ENCODE data around the gene DDI2. TPM values are rescaled to one million over a fixed set of nuclear protein-coding genes. Genes with fewer than 3 reads are reported as not detected.

DDI2 gene
- total and polyA plus RNA-seq, 9 of the 15 experiments (the other 6 are each of a cell fraction or from before 2014, with no cell fraction given) = 6.5 to 48.4 (median 21.2) TPM

- no peak for TF ChIP-seq ZBTB9 (CRISPR knock-in tag; IDR thresholded peaks at IDR 0.05)
- no peak for TF ChIP-seq NCOA1 (IDR thresholded peaks at IDR 0.05; ENCODE audit: low read depth)
- TF ChIP-seq ZSCAN32 (CRISPR knock-in tag; IDR thresholded peaks at IDR 0.05) = no peak
- no peak for TF ChIP-seq SNAPC5 (CRISPR knock-in tag; IDR thresholded peaks at IDR 0.05)
- no peak for TF ChIP-seq KAT8 (IDR thresholded peaks at IDR 0.05; ENCODE audit: low read depth)
- TF ChIP-seq DDX20 (tag; IDR thresholded peaks at IDR 0.05; ENCODE audit: low read depth) = no peak
- TF ChIP-seq ATF7 (IDR thresholded peaks at IDR 0.05) = 0 out of 2 replicates have a peak, but pooled peaks have one; percentile 15
- no peak for TF ChIP-seq TEAD4 (IDR thresholded peaks at IDR 0.05; ENCODE audit: low read length)
- no peak for TF ChIP-seq TEAD4 (CRISPR knock-in tag; IDR thresholded peaks at IDR 0.05; ENCODE audit: borderline replicate concordance)
- TF ChIP-seq CTBP1 (IDR thresholded peaks at IDR 0.05; ENCODE audit: borderline replicate concordance) = no peak
- TF ChIP-seq HDGF (IDR thresholded peaks at IDR 0.05) = no peak; the same call in 1 of the 2 replicates
- no peak for TF ChIP-seq ZBTB26 (CRISPR knock-in tag; IDR thresholded peaks at IDR 0.05)
- TF ChIP-seq ZKSCAN1 (IDR thresholded peaks at IDR 0.05; ENCODE audit: low read depth, low read length) = no peak
- TF ChIP-seq GTF2A2 (tag; IDR thresholded peaks at IDR 0.05) = no peak
- TF ChIP-seq MEIS2 (IDR thresholded peaks at IDR 0.05; ENCODE audit: partially characterized antibody) = no peak
- TF ChIP-seq TCF7 (IDR thresholded peaks at IDR 0.05; ENCODE audit: borderline replicate concordance) = no peak
- TF ChIP-seq DMBX1 (CRISPR knock-in tag; IDR thresholded peaks at IDR 0.05; ENCODE audit: borderline replicate concordance) = no peak
- no peak for TF ChIP-seq FOXJ3 (CRISPR knock-in tag; IDR thresholded peaks at IDR 0.05)
- no peak for TF ChIP-seq TBL1XR1 (IDR thresholded peaks at IDR 0.05; ENCODE audit: low read length in 2 of 2)
- no peak for TF ChIP-seq ZNF232 (CRISPR knock-in tag; IDR thresholded peaks at IDR 0.05)
- no peak for TF ChIP-seq ZNF384 (IDR thresholded peaks at IDR 0.05; ENCODE audit: low read depth, low read length)
- no peak for TF ChIP-seq ATF4 (CRISPR knock-in tag; IDR thresholded peaks at IDR 0.05)
- no peak for TF ChIP-seq ZNF146 (CRISPR knock-in tag; IDR thresholded peaks at IDR 0.05; ENCODE audit: unreplicated experiment)
- no peak for TF ChIP-seq IRF9 (tag; IDR thresholded peaks at IDR 0.05)
- TF ChIP-seq MEF2A (IDR thresholded peaks at IDR 0.05; ENCODE audit: control insufficient read depth, low read depth, low read length) = no peak
- TF ChIP-seq EP400 (IDR thresholded peaks at IDR 0.05) = no peak
Measured at GRCh38 chr1:15692121-15692682, 74.9 kb downstream of the DDI2 start (continued).
